Progenitor cell of endocrine pancreas (in vitro differentiated cells): ENCODE measurements around the gene NWD2. TPM values are rescaled to one million over a fixed set of nuclear protein-coding genes. Genes with fewer than 3 reads are reported as not detected.

ENCODE experiments used
- DNase-seq: peaks from one replicate; pipeline ENCODE4 v3.0.0; 2021; ENCODE audit warnings: low spot score; ENCODE audit not compliant: unreplicated experiment
- H3K27ac Mint-ChIP-seq: 2 replicates; pipeline ENCODE4 v1.8.0; 2021; ENCODE audit warnings: mild to moderate bottlenecking, moderate library complexity, mixed read lengths
- H3K27me3 Mint-ChIP-seq: 2 replicates; pipeline ENCODE4 v1.8.0; 2021; ENCODE audit warnings: mixed read lengths
- H3K36me3 Mint-ChIP-seq: 2 replicates; pipeline ENCODE4 v1.8.0; 2022; ENCODE audit warnings: mixed read lengths; ENCODE audit not compliant: insufficient read depth
- H3K4me1 Mint-ChIP-seq: 2 replicates; pipeline ENCODE4 v1.8.0; 2021; ENCODE audit warnings: low read depth, mixed read lengths
- H3K4me3 Mint-ChIP-seq: 2 replicates; pipeline ENCODE4 v1.8.0; 2021; ENCODE audit warnings: low read depth, mild to moderate bottlenecking, moderate library complexity, mixed read lengths
- H3K9me3 Mint-ChIP-seq: 2 replicates; pipeline ENCODE4 v1.8.0; 2021; ENCODE audit warnings: low read depth, mixed read lengths
- total RNA-seq: library from RNA; stranded (reverse); gene quantifications from 2 replicates; pipeline ENCODE4 v1.2.1, GENCODE V29; 2021
- TF ChIP-seq, protein P1 (sequence below): fragments of 200-600 bp; sonication (generic); IDR thresholded peaks from one replicate; pipeline ENCODE4 v1.5.0; 2021; ENCODE audit warnings: antibody characterized with exemption, mild to moderate bottlenecking; ENCODE audit not compliant: unreplicated experiment

Gene NWD2
- total RNA-seq, 1 donor from 2014 or later, result 0.05 TPM

DNA sequence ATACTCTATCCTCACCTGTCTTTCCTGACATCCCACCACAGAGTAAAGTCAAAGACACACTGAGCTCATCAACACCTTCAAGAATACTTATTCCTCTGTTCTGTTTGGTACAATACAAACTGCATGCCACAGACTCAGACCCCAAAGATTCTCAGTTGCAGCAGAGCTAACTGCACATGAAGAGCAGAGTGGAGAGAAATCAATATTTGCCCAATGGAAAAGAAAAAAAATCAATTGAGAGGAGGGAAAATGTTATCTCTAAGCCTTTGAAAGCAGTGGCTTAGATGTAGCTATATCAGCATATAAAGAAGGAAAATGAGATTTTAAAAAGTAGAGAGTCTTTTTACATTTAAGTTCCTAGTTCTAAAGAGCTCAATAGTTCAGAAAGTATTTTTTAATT is 180.2 kb downstream of the NWD2 start:
- DNase-seq, result no peak
- Mint-ChIP-seq H3K36me3 (no peaks in the 10 kb centered on the region), H3K4me3 (no peak overlapping the region), H3K27ac (peak overlapping the region; percentile 0), H3K27me3 (no peaks in the 10 kb centered on the region), H3K9me3 (peaks cover 4% of the 10 kb centered on the region), H3K4me1 (peaks cover 57% of the 10 kb centered on the region)
- TF ChIP-seq, protein P1, sequence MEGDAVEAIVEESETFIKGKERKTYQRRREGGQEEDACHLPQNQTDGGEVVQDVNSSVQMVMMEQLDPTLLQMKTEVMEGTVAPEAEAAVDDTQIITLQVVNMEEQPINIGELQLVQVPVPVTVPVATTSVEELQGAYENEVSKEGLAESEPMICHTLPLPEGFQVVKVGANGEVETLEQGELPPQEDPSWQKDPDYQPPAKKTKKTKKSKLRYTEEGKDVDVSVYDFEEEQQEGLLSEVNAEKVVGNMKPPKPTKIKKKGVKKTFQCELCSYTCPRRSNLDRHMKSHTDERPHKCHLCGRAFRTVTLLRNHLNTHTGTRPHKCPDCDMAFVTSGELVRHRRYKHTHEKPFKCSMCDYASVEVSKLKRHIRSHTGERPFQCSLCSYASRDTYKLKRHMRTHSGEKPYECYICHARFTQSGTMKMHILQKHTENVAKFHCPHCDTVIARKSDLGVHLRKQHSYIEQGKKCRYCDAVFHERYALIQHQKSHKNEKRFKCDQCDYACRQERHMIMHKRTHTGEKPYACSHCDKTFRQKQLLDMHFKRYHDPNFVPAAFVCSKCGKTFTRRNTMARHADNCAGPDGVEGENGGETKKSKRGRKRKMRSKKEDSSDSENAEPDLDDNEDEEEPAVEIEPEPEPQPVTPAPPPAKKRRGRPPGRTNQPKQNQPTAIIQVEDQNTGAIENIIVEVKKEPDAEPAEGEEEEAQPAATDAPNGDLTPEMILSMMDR, result no peak

DNA sequence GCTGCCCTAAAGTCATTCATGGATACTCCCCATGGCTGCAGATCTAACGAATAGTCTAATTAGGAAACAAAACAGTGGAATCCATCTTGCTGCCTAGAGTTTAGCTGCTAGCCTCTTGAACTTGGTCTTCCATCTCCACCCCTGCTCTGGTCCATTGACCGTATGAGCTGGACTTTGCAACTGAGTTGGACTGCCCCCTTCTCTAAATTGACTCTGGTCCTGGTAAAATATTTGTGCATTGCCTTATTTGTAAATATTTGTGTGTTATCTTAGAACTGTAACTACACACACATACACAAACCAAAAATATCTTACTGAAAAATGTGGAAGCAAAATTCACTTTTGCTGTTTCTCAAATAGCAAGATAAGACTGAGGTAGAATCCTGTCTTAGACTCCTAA is 181.3 kb downstream of the NWD2 start:
- H3K27ac Mint-ChIP-seq, result no peak overlapping the region
- no peaks in the 10 kb centered on the region for H3K36me3 Mint-ChIP-seq
- H3K27me3 Mint-ChIP-seq, result no peaks in the 10 kb centered on the region
- peaks cover 4% of the 10 kb centered on the region for H3K9me3 Mint-ChIP-seq
- H3K4me3 Mint-ChIP-seq, result no peak overlapping the region
- peaks cover 66% of the 10 kb centered on the region for H3K4me1 Mint-ChIP-seq
- DNase-seq, result no peak
- TF ChIP-seq, protein P1, result no peak

DNA sequence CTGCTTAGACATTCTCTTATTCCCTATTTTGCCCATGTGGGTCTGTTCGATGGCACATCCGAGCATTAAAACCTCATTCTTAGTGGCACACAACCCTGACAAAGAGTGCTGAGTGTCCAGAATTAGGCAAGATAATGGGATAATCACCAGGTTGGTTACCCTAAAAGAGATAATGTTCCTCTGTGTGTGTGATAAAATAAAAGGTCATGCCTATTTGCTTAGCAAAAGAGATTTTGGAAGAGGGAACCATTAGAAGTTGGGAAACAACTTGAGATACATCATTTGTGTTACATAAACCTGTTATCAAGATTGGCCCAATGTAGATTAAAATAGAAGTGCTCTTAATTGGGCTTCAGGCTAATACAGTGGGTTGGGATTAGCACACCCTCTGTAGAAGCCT is 182.7 kb downstream of the NWD2 start:
- peaks cover 4% of the 10 kb centered on the region for H3K9me3 Mint-ChIP-seq
- no peaks in the 10 kb centered on the region for H3K27me3 Mint-ChIP-seq
- peaks cover 66% of the 10 kb centered on the region for H3K4me1 Mint-ChIP-seq
- no peak overlapping the region for H3K4me3 Mint-ChIP-seq
- no peak for DNase-seq
- TF ChIP-seq, protein P1, result no peak
- no peak overlapping the region for H3K27ac Mint-ChIP-seq
- H3K36me3 Mint-ChIP-seq, result no peaks in the 10 kb centered on the region

DNA sequence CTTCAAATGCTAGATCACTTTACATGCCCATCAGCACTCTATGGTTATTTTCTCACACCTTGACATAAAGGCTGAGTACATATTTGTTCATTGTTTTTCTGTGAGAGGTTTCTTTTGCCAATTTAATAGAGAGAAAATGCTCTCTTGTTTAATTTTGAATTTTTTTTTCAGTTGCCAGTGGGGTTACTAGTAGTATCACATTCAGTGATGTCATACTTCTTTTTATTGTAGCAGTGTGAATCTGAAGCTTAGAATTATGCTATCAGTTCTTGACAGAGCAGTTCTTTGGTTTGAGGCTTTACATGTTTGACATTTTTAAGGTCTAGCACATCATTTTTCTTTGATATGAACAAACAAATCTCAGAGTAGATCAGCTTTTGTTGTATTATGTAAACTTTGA is 185.4 kb downstream of the NWD2 start:
- peak overlapping the region; percentile 50 for H3K27ac Mint-ChIP-seq
- no peaks in the 10 kb centered on the region for H3K9me3 Mint-ChIP-seq
- H3K4me3 Mint-ChIP-seq, result no peak overlapping the region
- peaks cover 54% of the 10 kb centered on the region for H3K4me1 Mint-ChIP-seq
- H3K36me3 Mint-ChIP-seq, result no peaks in the 10 kb centered on the region
- no peak for DNase-seq
- H3K27me3 Mint-ChIP-seq, result no peaks in the 10 kb centered on the region
- TF ChIP-seq, protein P1, result no peak

DNA sequence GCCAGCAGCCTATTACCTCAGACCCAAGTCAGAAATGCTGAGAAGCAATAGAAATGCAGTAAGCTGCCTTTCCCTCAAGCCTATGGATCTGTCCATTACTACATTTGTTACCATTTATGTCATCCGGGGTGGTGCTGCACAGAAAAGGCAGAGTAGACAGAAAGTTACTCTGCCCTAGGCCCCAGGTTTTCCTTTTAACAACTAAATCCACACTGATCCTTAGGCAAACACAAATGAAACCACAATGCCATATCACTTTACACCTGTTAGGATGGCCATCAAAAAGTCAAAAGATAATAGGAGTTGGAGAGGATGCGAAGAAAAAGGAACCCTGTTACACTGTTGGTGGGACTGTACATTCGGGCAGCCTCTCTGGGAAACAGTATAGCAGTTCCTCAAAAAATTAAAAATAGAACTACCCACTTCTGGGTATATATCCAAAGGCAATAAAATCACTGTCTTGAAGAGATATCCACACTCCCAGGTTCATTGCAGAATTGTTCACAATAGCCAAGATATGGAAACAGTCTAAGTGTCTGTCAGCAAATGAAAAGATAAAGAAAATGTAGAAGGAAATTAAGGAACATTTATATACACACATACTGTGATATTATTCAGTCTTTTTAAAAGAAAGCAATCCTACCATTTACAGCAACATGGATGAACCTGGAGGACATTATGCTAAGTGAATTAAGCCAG is 186.3 kb downstream of the NWD2 start:
- H3K9me3 Mint-ChIP-seq, result no peaks in the 10 kb centered on the region
- DNase-seq, result no peak
- peaks cover 45% of the 10 kb centered on the region for H3K4me1 Mint-ChIP-seq
- H3K4me3 Mint-ChIP-seq, result peak overlapping the region; percentile 0
- H3K27me3 Mint-ChIP-seq, result no peaks in the 10 kb centered on the region
- H3K36me3 Mint-ChIP-seq, result no peaks in the 10 kb centered on the region
- TF ChIP-seq, protein P1, result no peak
- peak overlapping the region; percentile 39 for H3K27ac Mint-ChIP-seq
